GM18951 (cell line): ENCODE results near the gene XPO4.
"Not testable (repeated sequence)": the region's sequence is repeated elsewhere in the genome, so short reads cannot be mapped to it uniquely, and the experiment has no call there.

Source experiments
- POLR2A ChIP-seq: IDR thresholded peaks from 4 replicates; pipeline ENCODE4 v1.6.1; 2011; ENCODE audit warnings: mild to moderate bottlenecking; ENCODE audit not compliant: insufficient read length, insufficient read depth; ENCODE audit errors: extremely low read depth
- in situ Hi-C: fragments of 300-500 bp; cut with MboI; formaldehyde crosslinking; loops from one replicate; pipeline ENCODE4 v1.12.0; 2022; ENCODE audit warnings: low sequenced_read_pairs, mixed read lengths, inconsistent platforms; ENCODE audit not compliant: unreplicated experiment

The XPO4 gene

GRCh38 chr13:20902438-20903163 is at the start of gene XPO4:
Gene XPO4, minus strand, starts transcription at chr13:20902746. Its CDS starts 8 bp downstream, at chr13:20902738.
- in situ Hi-C loops, result no loop called here
- TF ChIP-seq POLR2A, result peak; percentile 96

GRCh38 chr13:20948001-20948400 is 45.5 kb upstream of the XPO4 start:
- in situ Hi-C loops, result loop anchor here (25.0 kb wide), 1 partner anchor 539 kb away; no protein-coding TSS in a partner anchor

- in situ Hi-C loops, result loop anchor here (25.0 kb wide), 1 partner anchor 541 kb away; no protein-coding TSS in a partner anchor
- TF ChIP-seq POLR2A, result no peak
Measured at GRCh38 chr13:20945952-20946383, 43.4 kb upstream of the XPO4 start.

GRCh38 chr13:20942938-20943559 is 40.5 kb upstream of the XPO4 start:
- in situ Hi-C loops, result loop anchor here (25.0 kb wide), 1 partner anchor 544 kb away; no protein-coding TSS in a partner anchor
- TF ChIP-seq POLR2A, result no peak

GRCh38 chr13:20940511-20940910 is 38.0 kb upstream of the XPO4 start:
- in situ Hi-C loops, result loop anchor here (25.0 kb wide), 1 partner anchor 547 kb away; no protein-coding TSS in a partner anchor

GRCh38 chr13:20940083-20940482 is 37.5 kb upstream of the XPO4 start:
- in situ Hi-C loops, result loop anchor here (25.0 kb wide), 1 partner anchor 547 kb away; no protein-coding TSS in a partner anchor
- TF ChIP-seq POLR2A, result no peak

- in situ Hi-C loops, result loop anchor here (25.0 kb wide), 1 partner anchor 548 kb away; no protein-coding TSS in a partner anchor
- no peak for TF ChIP-seq POLR2A
Measured at GRCh38 chr13:20939662-20940061, 37.1 kb upstream of the XPO4 start.

- in situ Hi-C loops, result loop anchor here (25.0 kb wide), 1 partner anchor 549 kb away; no protein-coding TSS in a partner anchor
- no peak for TF ChIP-seq POLR2A
Measured at GRCh38 chr13:20938302-20938701, 35.8 kb upstream of the XPO4 start.

- in situ Hi-C loops, result loop anchor here (5.0 to 25.0 kb wide), 3 partner anchors 430 to 735 kb away; partner anchors contain the start of gene GJB2
- TF ChIP-seq POLR2A, result no peak
Measured at GRCh38 chr13:20927596-20928257, 25.2 kb upstream of the XPO4 start.

- in situ Hi-C loops, result loop anchor here (5.0 to 25.0 kb wide), 3 partner anchors 428 to 733 kb away; partner anchors contain the start of gene GJB2
Measured at GRCh38 chr13:20925395-20925790, 22.8 kb upstream of the XPO4 start.

- TF ChIP-seq POLR2A, result no peak
- in situ Hi-C loops, result loop anchor here (5.0 to 25.0 kb wide), 3 partner anchors 428 to 733 kb away; partner anchors contain the start of gene GJB2
Measured at GRCh38 chr13:20924758-20925394, 22.3 kb upstream of the XPO4 start.

- no peak for TF ChIP-seq POLR2A
- in situ Hi-C loops, result no loop called here
Measured at GRCh38 chr13:20923272-20923671, 20.7 kb upstream of the XPO4 start.

- TF ChIP-seq POLR2A, result no peak
- in situ Hi-C loops, result no loop called here
Measured at GRCh38 chr13:20921572-20921971, 19.0 kb upstream of the XPO4 start.

- in situ Hi-C loops, result not testable (repeated sequence)
Measured at GRCh38 chr13:20915676-20916075, 13.1 kb upstream of the XPO4 start.
